ENCODE results near the gene ARHGAP32. TPM values are rescaled to one million over a fixed set of nuclear protein-coding genes. Genes with fewer than 3 reads are reported as not detected.

Gene ARHGAP32
- total and polyA plus RNA-seq, 2 donors (not counting 1 experiment from before 2014, with no cell fraction given), result 4.0 to 9.6 TPM

GRCh38 chr11:128981254-128981653 is 210.9 kb downstream of the ARHGAP32 start:
- Histone ChIP-seq H3K9ac (ENCODE audit: insufficient read depth, low read length) (no peak overlapping the region), H3K79me2 (ENCODE audit: control insufficient read depth, insufficient read depth, low read length) (no peaks in the 10 kb centered on the region), H3K9me3 (ENCODE audit: control insufficient read depth, insufficient read depth, low read depth, low read length) (no peaks in the 10 kb centered on the region), H3K4me2 (ENCODE audit: extremely low read depth, insufficient read depth, low read length) (no peak overlapping the region), H3K27ac (ENCODE audit: insufficient read depth, low read length) (no peak overlapping the region), H3K4me1 (ENCODE audit: control insufficient read depth, extremely low read depth, insufficient read depth, low read length) (no peaks in the 10 kb centered on the region), H3K36me3 (ENCODE audit: control insufficient read depth, insufficient read depth, low read length) (no peaks in the 10 kb centered on the region), H3K27me3 (ENCODE audit: control insufficient read depth, insufficient read depth, low read length) (no peaks in the 10 kb centered on the region), H4K20me1 (ENCODE audit: control insufficient read depth, extremely low read depth, insufficient read depth, low read length) (no peaks in the 10 kb centered on the region), H3K4me3 (replicated peaks in 1 of 4; ENCODE audit: control extremely low read depth in 1 of 4, insufficient read depth in 1 of 4, low read depth in 3 of 4, low read length in 4 of 4) (no peak overlapping the region), H2AFZ (ENCODE audit: low read length) (no peak overlapping the region)
- TF ChIP-seq CTCF (conservative IDR thresholded peaks at IDR 0.05 in 1 of 2, IDR thresholded peaks at IDR 0.05 in 1 of 2; ENCODE audit: low read depth in 1 of 2, low read length in 2 of 2), result no peak
- peak in 1 of 2 donors; percentile 8 for DNase-seq (ENCODE audit: low read depth in 2 of 2)

GRCh38 chr11:128970598-128971190 is 221.4 kb downstream of the ARHGAP32 start:
- no peaks in the 10 kb centered on the region for H3K27me3 ChIP-seq (ENCODE audit: control insufficient read depth, insufficient read depth, low read length)
- no peak overlapping the region for H3K4me3 ChIP-seq (replicated peaks in 1 of 4; ENCODE audit: control extremely low read depth in 1 of 4, insufficient read depth in 1 of 4, low read depth in 3 of 4, low read length in 4 of 4)
- no peak overlapping the region for H3K4me2 ChIP-seq (ENCODE audit: extremely low read depth, insufficient read depth, low read length)
- H3K4me1 ChIP-seq (ENCODE audit: control insufficient read depth, extremely low read depth, insufficient read depth, low read length), result no peaks in the 10 kb centered on the region
- no peaks in the 10 kb centered on the region for H3K79me2 ChIP-seq (ENCODE audit: control insufficient read depth, insufficient read depth, low read length)
- no peaks in the 10 kb centered on the region for H3K9me3 ChIP-seq (ENCODE audit: control insufficient read depth, insufficient read depth, low read depth, low read length)
- no peaks in the 10 kb centered on the region for H4K20me1 ChIP-seq (ENCODE audit: control insufficient read depth, extremely low read depth, insufficient read depth, low read length)
- no peak overlapping the region for H3K9ac ChIP-seq (ENCODE audit: insufficient read depth, low read length)
- peaks cover 7% of the 10 kb centered on the region for H3K36me3 ChIP-seq (ENCODE audit: control insufficient read depth, insufficient read depth, low read length)
- no peak for TF ChIP-seq EZH2 (IDR thresholded peaks at IDR 0.05; ENCODE audit: low read length, missing control alignments)
- TF ChIP-seq CTCF (conservative IDR thresholded peaks at IDR 0.05 in 1 of 2, IDR thresholded peaks at IDR 0.05 in 1 of 2; ENCODE audit: low read depth in 1 of 2, low read length in 2 of 2), result no peak
- H2AFZ ChIP-seq (ENCODE audit: low read length), result no peak overlapping the region
- no peak for DNase-seq (ENCODE audit: low read depth in 2 of 2)
- no peak overlapping the region for H3K27ac ChIP-seq (ENCODE audit: insufficient read depth, low read length)

GRCh38 chr11:128968916-128969315 is 223.2 kb downstream of the ARHGAP32 start:
- Histone ChIP-seq H3K4me3 (replicated peaks in 1 of 4; ENCODE audit: control extremely low read depth in 1 of 4, insufficient read depth in 1 of 4, low read depth in 3 of 4, low read length in 4 of 4) (no peak overlapping the region), H3K4me1 (ENCODE audit: control insufficient read depth, extremely low read depth, insufficient read depth, low read length) (no peaks in the 10 kb centered on the region), H3K36me3 (ENCODE audit: control insufficient read depth, insufficient read depth, low read length) (peaks cover 7% of the 10 kb centered on the region), H3K27ac (ENCODE audit: insufficient read depth, low read length) (no peak overlapping the region), H3K79me2 (ENCODE audit: control insufficient read depth, insufficient read depth, low read length) (no peaks in the 10 kb centered on the region), H3K27me3 (ENCODE audit: control insufficient read depth, insufficient read depth, low read length) (no peaks in the 10 kb centered on the region), H2AFZ (ENCODE audit: low read length) (no peak overlapping the region), H3K9ac (ENCODE audit: insufficient read depth, low read length) (no peak overlapping the region), H3K9me3 (ENCODE audit: control insufficient read depth, insufficient read depth, low read depth, low read length) (no peaks in the 10 kb centered on the region), H4K20me1 (ENCODE audit: control insufficient read depth, extremely low read depth, insufficient read depth, low read length) (no peaks in the 10 kb centered on the region), H3K4me2 (ENCODE audit: extremely low read depth, insufficient read depth, low read length) (no peak overlapping the region)
- no peak for TF ChIP-seq CTCF (conservative IDR thresholded peaks at IDR 0.05 in 1 of 2, IDR thresholded peaks at IDR 0.05 in 1 of 2; ENCODE audit: low read depth in 1 of 2, low read length in 2 of 2)
- TF ChIP-seq EZH2 (IDR thresholded peaks at IDR 0.05; ENCODE audit: low read length, missing control alignments), result no peak
- no peak for DNase-seq (ENCODE audit: low read depth in 2 of 2)

Measured in fibroblast of lung (primary cell).